ENCODE measurements around the gene RAB29.
A peak's percentile ranks its signal among the peaks of the same experiment; 100 is the strongest.

RAB29 gene

DNA sequence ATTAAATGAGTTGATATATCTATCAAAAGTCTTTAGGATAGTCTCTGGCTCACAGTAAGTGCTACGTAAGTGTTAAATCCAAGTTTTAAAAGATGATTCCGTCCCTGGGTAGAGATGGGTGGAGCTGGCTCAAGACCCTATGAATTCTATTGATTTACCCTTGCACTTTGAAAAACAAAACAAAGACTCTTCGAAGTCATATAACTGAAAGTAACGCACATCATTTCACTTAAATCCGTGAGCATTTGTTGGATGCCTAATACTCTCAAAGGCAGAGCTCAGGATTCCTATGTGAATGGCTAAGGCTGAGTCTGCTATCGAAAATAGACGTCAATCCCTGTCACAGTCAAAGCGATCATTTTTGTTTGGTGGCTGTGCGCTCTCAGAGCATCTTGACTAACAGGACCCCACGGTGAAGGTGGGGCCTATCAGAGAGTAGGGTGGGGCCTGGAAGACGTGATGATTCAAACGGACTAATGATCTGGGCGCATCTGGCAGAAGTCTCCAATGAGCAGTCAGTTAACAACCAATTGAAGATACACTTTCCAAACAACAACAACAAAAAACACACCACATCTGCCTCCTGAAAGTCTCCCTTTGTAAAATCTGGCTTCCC, 24.1 kb downstream of the RAB29 start:
- Histone ChIP-seq H3K27ac (no peak overlapping the region), H3K4me1 (peaks cover 0 to 23% (median 16%) of the 10 kb centered on the region in 4 donors), H3K4me3 (no peak overlapping the region), H3K9me3 (no peaks in the 10 kb centered on the region), H3K36me3 (no peaks in the 10 kb centered on the region), H3K27me3 (no peaks in the 10 kb centered on the region)
- DNase-seq: no peak
- intact Hi-C loops (cut with DNase I; ENCODE audit: low total_unique reads): loop anchor here (10.0 kb wide), 1 partner anchor 64 kb away; the partner anchor contains the start of gene SLC41A1
- TF ChIP-seq, protein P1, sequence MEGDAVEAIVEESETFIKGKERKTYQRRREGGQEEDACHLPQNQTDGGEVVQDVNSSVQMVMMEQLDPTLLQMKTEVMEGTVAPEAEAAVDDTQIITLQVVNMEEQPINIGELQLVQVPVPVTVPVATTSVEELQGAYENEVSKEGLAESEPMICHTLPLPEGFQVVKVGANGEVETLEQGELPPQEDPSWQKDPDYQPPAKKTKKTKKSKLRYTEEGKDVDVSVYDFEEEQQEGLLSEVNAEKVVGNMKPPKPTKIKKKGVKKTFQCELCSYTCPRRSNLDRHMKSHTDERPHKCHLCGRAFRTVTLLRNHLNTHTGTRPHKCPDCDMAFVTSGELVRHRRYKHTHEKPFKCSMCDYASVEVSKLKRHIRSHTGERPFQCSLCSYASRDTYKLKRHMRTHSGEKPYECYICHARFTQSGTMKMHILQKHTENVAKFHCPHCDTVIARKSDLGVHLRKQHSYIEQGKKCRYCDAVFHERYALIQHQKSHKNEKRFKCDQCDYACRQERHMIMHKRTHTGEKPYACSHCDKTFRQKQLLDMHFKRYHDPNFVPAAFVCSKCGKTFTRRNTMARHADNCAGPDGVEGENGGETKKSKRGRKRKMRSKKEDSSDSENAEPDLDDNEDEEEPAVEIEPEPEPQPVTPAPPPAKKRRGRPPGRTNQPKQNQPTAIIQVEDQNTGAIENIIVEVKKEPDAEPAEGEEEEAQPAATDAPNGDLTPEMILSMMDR (IDR thresholded peaks at IDR 0.05): no peak

DNA sequence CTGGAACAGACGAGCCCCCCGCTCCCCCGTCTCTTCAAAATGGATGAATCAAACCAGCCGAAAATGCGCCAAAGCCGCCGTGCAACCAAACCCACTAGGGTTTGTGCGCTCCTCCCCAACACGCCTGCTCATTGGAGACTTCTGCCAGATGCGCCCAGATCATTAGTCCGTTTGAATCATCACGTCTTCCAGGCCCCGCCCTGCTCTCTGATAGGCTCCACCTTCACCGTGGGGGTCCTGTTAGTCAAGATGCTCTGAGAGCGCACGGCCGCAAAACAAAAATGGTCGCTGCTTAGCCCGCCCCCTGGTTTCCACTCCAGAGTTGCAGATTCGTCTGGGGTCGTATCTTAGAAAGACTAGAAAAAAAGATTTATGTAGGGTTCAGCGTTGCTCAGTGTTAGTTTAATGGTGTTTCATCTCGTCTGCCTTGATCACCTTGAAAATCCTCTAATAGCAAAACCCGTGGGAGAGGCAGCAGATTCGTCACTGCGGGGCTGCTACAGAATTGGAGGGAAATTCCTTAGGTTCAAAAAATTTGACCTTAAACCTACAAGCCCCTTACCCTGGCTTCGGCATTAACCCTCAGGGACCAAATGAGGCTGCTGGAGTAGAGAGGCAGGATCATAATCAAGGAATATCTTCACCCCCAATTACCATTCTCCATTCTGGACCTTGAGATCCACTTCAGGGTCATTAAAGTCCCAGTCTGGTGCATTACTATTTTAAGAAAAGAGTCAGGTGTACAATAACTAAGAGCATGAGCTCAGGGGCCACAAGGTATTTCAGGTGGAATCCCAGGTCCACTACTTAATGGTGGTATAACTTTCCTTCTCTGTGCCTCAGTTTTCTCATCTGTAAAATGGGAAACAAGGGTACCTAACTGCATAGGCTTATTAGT, 24.9 kb downstream of the RAB29 start, which contains the start of gene NUCKS1:
Gene NUCKS1, minus strand, starts transcription at position 45 of the 898 bp plus-strand sequence. CDS start 209 bp downstream, outside the sequence.
- Histone ChIP-seq H3K27me3 (no peaks in the 10 kb centered on the region), H3K36me3 (no peaks in the 10 kb centered on the region), H3K27ac (peak within 1 kb of the TSS; percentile 98 to 99), H3K4me3 (peak within 1 kb of the TSS; percentile 91 to 99), H3K4me1 (peaks cover 0 to 30% (median 20%) of the 10 kb centered on the region in 4 donors), H3K9me3 (no peaks in the 10 kb centered on the region)
- TF ChIP-seq, protein P1 (IDR thresholded peaks at IDR 0.05): no peak
- intact Hi-C loops (cut with DNase I; ENCODE audit: low total_unique reads): loop anchor here (10.0 kb wide), 1 partner anchor 64 kb away; the partner anchor contains the start of gene SLC41A1
- DNase-seq: peak; percentile 100

DNA sequence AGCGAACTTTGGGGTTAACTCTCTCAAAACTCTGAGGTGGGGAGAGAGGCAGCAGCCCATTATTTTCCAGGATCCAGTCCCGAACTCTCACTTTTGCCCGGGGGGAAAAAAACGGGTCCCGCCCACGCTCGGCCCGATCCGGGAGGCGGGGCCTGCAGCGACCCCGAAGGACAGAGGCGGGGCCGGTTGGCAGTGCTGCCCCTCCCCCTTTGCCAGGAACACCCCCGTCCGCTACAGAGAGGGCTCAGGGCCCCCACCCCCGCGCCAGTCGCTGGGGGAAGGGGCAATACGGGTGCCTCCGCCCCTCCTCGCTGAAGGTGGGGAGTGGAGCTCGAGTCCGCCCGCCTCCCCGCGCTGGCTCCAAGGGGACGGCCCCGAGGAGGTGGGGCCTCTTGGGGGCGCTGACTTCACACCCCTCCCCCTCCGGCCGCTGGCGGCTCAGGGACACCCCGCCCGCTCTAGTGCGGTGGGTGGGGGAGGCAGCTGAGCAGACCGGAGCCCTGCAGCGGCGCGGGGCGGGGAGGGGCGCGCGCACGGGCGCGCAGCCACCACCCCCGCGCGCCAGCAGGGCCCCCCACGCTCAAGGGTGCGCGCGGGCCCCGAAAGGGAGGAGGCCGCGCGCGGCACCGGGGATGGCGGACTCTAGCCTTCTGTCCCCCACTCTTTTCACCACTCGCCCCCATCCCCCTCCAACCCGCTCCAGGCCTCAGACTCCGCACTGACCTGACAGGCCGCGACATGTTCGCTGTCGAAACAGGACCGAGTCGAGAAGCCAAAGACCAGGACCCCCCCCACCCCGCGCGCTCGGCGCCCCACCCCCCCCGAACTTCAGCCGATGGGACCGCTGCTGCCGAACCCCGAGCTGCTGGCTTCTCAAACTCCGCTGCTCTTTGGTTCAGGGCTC, 25.8 kb downstream of the RAB29 start:
- Histone ChIP-seq H3K36me3 (no peaks in the 10 kb centered on the region), H3K9me3 (no peaks in the 10 kb centered on the region), H3K4me1 (peaks cover 0 to 38% (median 24%) of the 10 kb centered on the region in 4 donors), H3K27me3 (no peaks in the 10 kb centered on the region), H3K4me3 (peak overlapping the region; percentile 91 to 99), H3K27ac (peak overlapping the region; percentile 98 to 99)
- intact Hi-C loops (cut with DNase I; ENCODE audit: low total_unique reads): loop anchor here (10.0 kb wide), 1 partner anchor 65 kb away; the partner anchor contains the start of gene SLC41A1
- peak; percentile 92 to 96 for DNase-seq
- TF ChIP-seq, protein P1 (IDR thresholded peaks at IDR 0.05): no peak

DNA sequence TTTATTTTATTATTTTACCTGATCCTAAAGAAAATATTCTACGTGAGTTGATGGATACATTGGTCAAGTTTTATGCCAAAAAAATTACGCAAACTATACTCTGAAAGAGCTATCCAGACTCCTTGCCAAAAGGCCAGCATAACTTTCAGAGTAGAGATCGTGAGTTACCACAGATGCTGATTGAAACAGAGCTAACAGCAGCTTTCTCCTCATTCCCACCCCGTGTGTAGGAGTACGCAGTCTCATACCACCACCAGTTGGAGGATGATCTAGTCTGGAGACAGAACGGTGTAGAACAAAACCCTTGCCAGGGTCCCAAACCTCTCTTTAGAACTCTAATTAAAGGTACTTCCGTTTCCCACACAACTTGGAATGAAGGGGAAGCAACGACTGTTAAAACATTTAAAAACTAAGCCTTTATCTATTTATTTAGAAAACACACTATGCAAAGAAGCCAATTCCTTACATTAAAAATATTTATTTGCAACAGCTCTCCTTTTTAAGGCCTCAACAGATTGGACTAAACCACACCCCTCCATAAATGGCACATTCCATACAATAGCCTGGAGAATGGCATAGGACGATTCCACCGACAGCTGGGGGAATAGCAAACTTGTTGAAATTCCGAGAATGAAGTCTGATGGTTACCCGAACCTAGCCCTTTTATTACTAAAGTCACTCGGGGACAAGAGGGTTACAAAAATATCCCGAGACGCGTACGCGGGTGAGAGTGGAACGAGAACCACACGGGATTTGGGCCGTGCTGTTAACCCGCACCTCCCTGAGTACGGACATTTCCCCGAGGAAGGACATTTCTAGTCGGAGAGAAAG, 26.7 kb downstream of the RAB29 start:
- peak overlapping the region; percentile 91 to 99 for H3K4me3 ChIP-seq
- no peaks in the 10 kb centered on the region for H3K27me3 ChIP-seq
- H3K9me3 ChIP-seq: no peaks in the 10 kb centered on the region
- TF ChIP-seq, protein P1 (IDR thresholded peaks at IDR 0.05): no peak
- intact Hi-C loops (cut with DNase I; ENCODE audit: low total_unique reads): no loop called here
- no peaks in the 10 kb centered on the region for H3K36me3 ChIP-seq
- H3K4me1 ChIP-seq: peaks cover 0 to 46% (median 27%) of the 10 kb centered on the region in 4 donors
- DNase-seq: no peak
- peak overlapping the region; percentile 98 to 99 for H3K27ac ChIP-seq

Measured in tibial artery (tissue), 4 donors.